K562 (cell line): ENCODE results near the gene KCNH2. TPM values are rescaled to one million over a fixed set of nuclear protein-coding genes. Genes with fewer than 3 reads are reported as not detected.

Experiments used
- ARID3B ChIP-seq: fragments of 250-450 bp; sonication (Bioruptor Pico); IDR thresholded peaks from 2 replicates; pipeline ENCODE4 v1.4.0; 2020; ENCODE audit warnings: borderline replicate concordance
- BRD4 ChIP-seq: fragments of 200-600 bp; sonication (generic); IDR thresholded peaks from 2 replicates; pipeline ENCODE4 v1.6.1; 2017; ENCODE audit warnings: inconsistent platforms
- ETS1 ChIP-seq: conservative IDR thresholded peaks from 2 replicates; pipeline ENCODE4 v1.6.1; 2011; ENCODE audit warnings: low read depth, mild to moderate bottlenecking, low read length; ENCODE audit not compliant: control insufficient read depth
- ETV5 ChIP-seq: sonication (generic); formaldehyde crosslinking; IDR thresholded peaks from 2 replicates; pipeline ENCODE4 v1.4.0; 2020; ENCODE audit warnings: low read depth, mild to moderate bottlenecking, missing genetic modification reagents
- MLX ChIP-seq, 2 experiments: fragments of 450-650 bp in 1 of 2; sonication (generic) in 1 of 2; formaldehyde crosslinking; conservative IDR thresholded peaks; 2 replicates each; pipeline versions ENCODE4 v1.4.0 to v1.8.1; 2020 to 2022; ENCODE audit warnings: mild to moderate bottlenecking in 1 of 2, missing genetic modification reagents in 1 of 2
- NFIC ChIP-seq: fragments of 450-650 bp; IDR thresholded peaks from 2 replicates; pipeline ENCODE4 v1.6.1; 2017; ENCODE audit warnings: mild to moderate bottlenecking, inconsistent platforms
- NRF1 ChIP-seq, 2 experiments: fragments of 450-650 bp; IDR thresholded peaks in 1 of 2; conservative IDR thresholded peaks in 1 of 2; 2 replicates each; pipeline ENCODE4 v1.6.1; 2014; ENCODE audit warnings: mild to moderate bottlenecking in 2 of 2
- PCBP2 ChIP-seq: fragments of 200-400 bp; formaldehyde crosslinking; IDR thresholded peaks from 2 replicates; pipeline ENCODE4 v1.6.1; 2018; ENCODE audit warnings: low read length, low read depth, mild to moderate bottlenecking, moderate library complexity; ENCODE audit not compliant: poor library complexity, severe bottlenecking
- PREB ChIP-seq: sonication (generic); formaldehyde crosslinking; IDR thresholded peaks from 2 replicates; pipeline ENCODE4 v1.8.1; 2023; ENCODE audit warnings: mild to moderate bottlenecking, missing genetic modification reagents
- RB1 ChIP-seq: fragments of 450-650 bp; IDR thresholded peaks from 2 replicates; pipeline ENCODE4 v1.6.1; 2017; ENCODE audit warnings: low read depth, mild to moderate bottlenecking
- TCF7L2 ChIP-seq: fragments of 150-350 bp; IDR thresholded peaks from 2 replicates; pipeline ENCODE4 v1.6.1; 2016; ENCODE audit warnings: low read depth, mild to moderate bottlenecking, low read length, moderate library complexity
- TCFL5 ChIP-seq: fragments of 250-450 bp; sonication (Bioruptor Pico); conservative IDR thresholded peaks from 2 replicates; pipeline ENCODE4 v1.6.1; 2021; ENCODE audit warnings: mild to moderate bottlenecking, moderate library complexity, matching md5 sums
- TEAD4 ChIP-seq, 2 experiments: sonication (generic) in 1 of 2; formaldehyde crosslinking in 1 of 2; IDR thresholded peaks; 2 replicates each; pipeline versions ENCODE4 v1.6.1 to v1.8.0; 2012 to 2022; ENCODE audit warnings: borderline replicate concordance in 1 of 2, inconsistent platforms in 1 of 2, low read length in 1 of 2, mild to moderate bottlenecking in 1 of 2, missing genetic modification reagents in 1 of 2
- THAP12 ChIP-seq: fragments of 250-450 bp; sonication (Bioruptor Pico); IDR thresholded peaks from 2 replicates; pipeline ENCODE4 v1.9.0; 2021; ENCODE audit warnings: mild to moderate bottlenecking, inconsistent platforms
- ZNF165 ChIP-seq: fragments of 250-450 bp; sonication (Bioruptor Pico); IDR thresholded peaks from 2 replicates; pipeline ENCODE4 v1.4.0; 2020; ENCODE audit warnings: borderline replicate concordance
- polyA plus RNA-seq, 8 experiments: library from polyadenylated mRNA; depleted of rRNA in 4 of 8; stranded (reverse) in 5 of 8; unstranded in 3 of 8; fragments of >200 nt; fragmentation: Nextera tagmentation in 2 of 8; fragmentation: Illumina TruSeq in 1 of 8; extraction: Ambion mirVana in 2 of 8; extraction: Trizol in 1 of 8; gene quantifications; 2 replicates each; pipeline versions ENCODE4 v1.2.1 to v1.2.3, GENCODE V29; 2011 to 2014; ENCODE audit warnings: inconsistent platforms in 1 of 8, missing spikeins in 1 of 8
- total RNA-seq, 7 experiments: library from RNA; depleted of rRNA in 6 of 7; stranded (reverse); fragments of >200 nt in 6 of 7; fragmentation: Illumina TruSeq in 2 of 7; extraction: Trizol in 2 of 7; gene quantifications; 2 replicates each; pipeline versions ENCODE4 v1.2.1 to v1.2.3, GENCODE V29; 2011 to 2021; ENCODE audit warnings: low replicate concordance in 1 of 7

Gene KCNH2
- total and polyA plus RNA-seq, 9 of the 15 experiments (the other 6 are each of a cell fraction or from before 2014, with no cell fraction given) = 18.1 to 368 (median 218) TPM

- TF ChIP-seq ETS1 = no peak
- TF ChIP-seq PCBP2 = no peak
- TF ChIP-seq BRD4 = no peak
- 0 out of 4 replicates have a peak, but pooled peaks have one; percentile 26 to 39 for TF ChIP-seq NRF1 (conservative IDR thresholded peaks at IDR 0.05 in 1 of 2, IDR thresholded peaks at IDR 0.05 in 1 of 2)
- no peak for TF ChIP-seq TEAD4 (IDR thresholded peaks at IDR 0.05; ENCODE audit: low read length)
- no peak for TF ChIP-seq TEAD4 (CRISPR knock-in tag; IDR thresholded peaks at IDR 0.05; ENCODE audit: borderline replicate concordance)
- no peak for TF ChIP-seq TCFL5 (CRISPR knock-in tag)
- TF ChIP-seq TCF7L2 = no peak
- TF ChIP-seq ZNF165 (CRISPR knock-in tag) = peak; percentile 18; the same call in 1 of the 2 replicates
- TF ChIP-seq MLX (CRISPR knock-in tag; conservative IDR thresholded peaks at IDR 0.05) = peak in 1 of 2 experiments; percentile 75; a peak in 1 of 4 replicates
- TF ChIP-seq ETV5 (CRISPR knock-in tag) = 0 out of 2 replicates have a peak, but pooled peaks have one; percentile 4
- TF ChIP-seq THAP12 (CRISPR knock-in tag) = peak; percentile 78; the same call in 1 of the 2 replicates
- TF ChIP-seq NFIC = no peak
- 0 out of 2 replicates have a peak, but pooled peaks have one; percentile 2 for TF ChIP-seq RB1
- no peak for TF ChIP-seq ARID3B (CRISPR knock-in tag)
- TF ChIP-seq PREB = 0 out of 2 replicates have a peak, but pooled peaks have one; percentile 64
Measured at GRCh38 chr7:151010037-151010306, 31.9 kb upstream of the KCNH2 start (continued).
